Measurements from ENCODE around the gene NOXRED1.

- no peak for TF ChIP-seq CTCF (optimal IDR thresholded peaks at IDR 0.05 in 1 of 3, IDR thresholded peaks at IDR 0.05 in 1 of 3, conservative IDR thresholded peaks at IDR 0.05 in 1 of 3; ENCODE audit: extremely low read depth in 1 of 3, insufficient read depth in 2 of 3, low read length in 3 of 3)
- no peak for TF ChIP-seq EZH2 (IDR thresholded peaks at IDR 0.05; ENCODE audit: low read length)
Measured at GRCh38 chr14:77375164-77375950, 48.0 kb downstream of the NOXRED1 start.
